Subcutaneous abdominal adipose tissue (tissue), 5 donors: Measurements from ENCODE around the gene TCF12.

Experiments used
- H3K27ac ChIP-seq: one replicate; pipeline ENCODE4 v1.7.0; 2013; ENCODE audit warnings: low read depth, mild to moderate bottlenecking, inconsistent platforms, low read length, moderate library complexity
- H3K27me3 ChIP-seq, 5 donors: one replicate each; pipeline ENCODE4 v1.7.0; 2013; ENCODE audit warnings: low read length in 5 of 5, inconsistent platforms in 1 of 5; ENCODE audit not compliant: control insufficient read depth in 5 of 5, insufficient read depth in 4 of 5
- H3K36me3 ChIP-seq, 5 donors: one replicate each; pipeline ENCODE4 v1.7.0; 2013; ENCODE audit warnings: low read length in 5 of 5; ENCODE audit not compliant: control insufficient read depth in 5 of 5, insufficient read depth in 5 of 5
- H3K4me1 ChIP-seq, 5 donors: one replicate each; pipeline ENCODE4 v1.7.0; 2013; ENCODE audit warnings: low read length in 5 of 5, mild to moderate bottlenecking in 3 of 5, moderate library complexity in 1 of 5; ENCODE audit not compliant: control insufficient read depth in 5 of 5, insufficient read depth in 5 of 5
- H3K4me3 ChIP-seq, 5 donors: one replicate each; pipeline ENCODE4 v1.7.0; 2013; ENCODE audit warnings: low read length in 5 of 5, low read depth in 1 of 5
- H3K9ac ChIP-seq, 5 donors: one replicate each; pipeline ENCODE4 v1.7.0; 2013; ENCODE audit warnings: low read length in 5 of 5, mild to moderate bottlenecking in 4 of 5, moderate library complexity in 3 of 5
- H3K9me3 ChIP-seq, 5 donors: one replicate each; pipeline ENCODE4 v1.7.0; 2013; ENCODE audit warnings: low read length in 5 of 5; ENCODE audit not compliant: control insufficient read depth in 5 of 5
- donor health status: healthy.
- donor health status: healthy.
- donor health status: healthy.
- donor health status: healthy.
- donor health status: healthy.

The TCF12 gene

GRCh38 chr15:57218826-57219576 lies 300.6 kb downstream of the TCF12 start:
- no peaks in the 10 kb centered on the region for H3K9me3 ChIP-seq
- H3K27ac ChIP-seq = no peak overlapping the region
- no peaks in the 10 kb centered on the region for H3K36me3 ChIP-seq
- peak overlapping the region in 1 of 5 donors; percentile 27 for H3K9ac ChIP-seq
- H3K4me3 ChIP-seq = peak overlapping the region in 3 of 5 donors; percentile 39 to 57 (median 42)
- H3K27me3 ChIP-seq = no peaks in the 10 kb centered on the region
- H3K4me1 ChIP-seq = peaks cover 3 to 51% (median 28%) of the 10 kb centered on the region in 5 donors

GRCh38 chr15:57220205-57220604 lies 301.8 kb downstream of the TCF12 start:
- no peaks in the 10 kb centered on the region for H3K36me3 ChIP-seq
- no peak overlapping the region for H3K27ac ChIP-seq
- no peaks in the 10 kb centered on the region for H3K9me3 ChIP-seq
- no peaks in the 10 kb centered on the region for H3K27me3 ChIP-seq
- H3K4me1 ChIP-seq = peaks cover 3 to 46% (median 27%) of the 10 kb centered on the region in 5 donors
- no peak overlapping the region for H3K9ac ChIP-seq
- peak overlapping the region in 1 of 5 donors; percentile 22 for H3K4me3 ChIP-seq

DNA sequence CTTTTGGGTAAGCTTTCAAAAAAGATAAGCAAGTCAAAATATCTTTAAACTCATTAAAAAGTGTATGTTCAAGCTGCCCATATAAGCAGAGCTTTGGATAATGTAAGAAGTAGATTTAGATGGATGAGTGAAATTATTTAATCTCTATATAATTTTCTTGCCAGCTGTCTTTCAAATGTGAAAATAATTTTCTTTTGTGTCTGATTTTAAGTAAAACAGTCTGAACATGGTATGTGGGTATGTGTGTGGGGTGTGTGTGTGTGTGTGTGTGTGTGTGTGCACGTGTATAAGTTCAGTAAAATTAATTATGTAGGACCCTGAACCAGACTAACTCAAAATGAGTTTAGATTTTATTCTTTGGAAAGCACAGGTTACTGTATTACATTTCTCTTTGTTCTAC lies 302.7 kb downstream of the TCF12 start:
- Histone ChIP-seq H3K9ac (no peak overlapping the region), H3K4me1 (peaks cover 3 to 37% (median 23%) of the 10 kb centered on the region in 5 donors), H3K9me3 (no peaks in the 10 kb centered on the region), H3K4me3 (no peak overlapping the region), H3K27ac (no peak overlapping the region), H3K27me3 (no peaks in the 10 kb centered on the region), H3K36me3 (no peaks in the 10 kb centered on the region)

DNA sequence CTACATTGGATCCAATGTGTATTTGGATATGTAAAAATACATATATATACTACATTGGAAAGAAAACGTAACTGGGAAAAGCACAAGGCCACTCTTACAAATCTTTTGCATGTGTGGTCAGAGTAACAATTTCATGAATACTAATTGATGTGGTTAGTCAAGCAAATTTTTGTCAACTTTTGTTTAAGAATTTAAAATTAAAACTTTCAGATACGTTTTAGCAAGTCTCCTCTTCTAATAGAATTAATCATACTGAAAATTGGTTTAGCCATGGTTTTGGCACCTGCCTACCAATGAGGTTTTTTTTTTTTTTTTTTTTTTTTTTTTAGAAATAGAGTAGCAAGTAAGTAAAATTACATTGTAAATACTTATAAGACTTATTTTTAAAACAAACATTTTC lies 304.9 kb downstream of the TCF12 start:
- no peak overlapping the region for H3K4me3 ChIP-seq
- H3K4me1 ChIP-seq = peaks cover 3 to 26% (median 15%) of the 10 kb centered on the region in 5 donors
- no peaks in the 10 kb centered on the region for H3K36me3 ChIP-seq
- H3K9ac ChIP-seq = no peak overlapping the region
- H3K9me3 ChIP-seq = no peaks in the 10 kb centered on the region
- no peak overlapping the region for H3K27ac ChIP-seq
- H3K27me3 ChIP-seq = no peaks in the 10 kb centered on the region

GRCh38 chr15:57223887-57224286 lies 305.4 kb downstream of the TCF12 start:
- no peaks in the 10 kb centered on the region for H3K27me3 ChIP-seq
- H3K4me3 ChIP-seq = no peak overlapping the region
- no peaks in the 10 kb centered on the region for H3K36me3 ChIP-seq
- no peak overlapping the region for H3K9ac ChIP-seq
- no peak overlapping the region for H3K27ac ChIP-seq
- H3K4me1 ChIP-seq = peaks cover 3 to 28% (median 12%) of the 10 kb centered on the region in 5 donors
- no peaks in the 10 kb centered on the region for H3K9me3 ChIP-seq

DNA sequence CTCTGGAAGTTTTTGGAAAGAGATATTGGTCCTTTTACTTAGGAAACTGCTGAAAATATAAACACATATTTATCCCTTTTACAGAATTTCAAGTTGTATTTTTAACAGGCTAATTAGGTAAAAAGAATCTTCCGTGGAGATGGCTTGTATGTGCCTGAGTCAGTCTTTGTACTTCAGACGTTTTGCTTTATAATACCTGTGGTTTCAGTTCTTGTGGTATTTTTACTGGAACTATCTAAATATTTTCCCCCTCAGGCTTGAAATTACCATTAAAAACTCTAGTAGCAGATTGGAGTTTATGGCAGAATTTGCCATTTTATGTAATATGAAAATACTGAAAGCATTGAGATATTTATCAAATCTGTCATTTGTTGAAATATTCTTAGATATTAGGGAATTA lies 306.2 kb downstream of the TCF12 start:
- no peaks in the 10 kb centered on the region for H3K36me3 ChIP-seq
- H3K4me1 ChIP-seq = peaks cover 0 to 22% (median 7%) of the 10 kb centered on the region in 5 donors
- no peak overlapping the region for H3K9ac ChIP-seq
- H3K27me3 ChIP-seq = no peaks in the 10 kb centered on the region
- no peak overlapping the region for H3K27ac ChIP-seq
- no peaks in the 10 kb centered on the region for H3K9me3 ChIP-seq
- no peak overlapping the region for H3K4me3 ChIP-seq

- H3K36me3 ChIP-seq = peaks cover 0 to 1% (median under 1%) of the 10 kb centered on the region in 5 donors
Measured at GRCh38 chr15:57227166-57227565, 308.7 kb downstream of the TCF12 start.

GRCh38 chr15:57227899-57228298 lies 309.5 kb downstream of the TCF12 start:
- no peaks in the 10 kb centered on the region for H3K9me3 ChIP-seq
- no peak overlapping the region for H3K9ac ChIP-seq
- peaks cover 4 to 7% (median 6%) of the 10 kb centered on the region in 5 donors for H3K36me3 ChIP-seq
- no peak overlapping the region for H3K4me3 ChIP-seq
- H3K27ac ChIP-seq = no peak overlapping the region
- H3K4me1 ChIP-seq = peaks cover 0 to 12% (median 7%) of the 10 kb centered on the region in 5 donors
- H3K27me3 ChIP-seq = no peaks in the 10 kb centered on the region

More at GRCh38 chr15:57227166-57227565, 308.7 kb downstream of the TCF12 start:
- peaks cover 0 to 12% (median 7%) of the 10 kb centered on the region in 5 donors for H3K4me1 ChIP-seq
- H3K9ac ChIP-seq = no peak overlapping the region
- H3K9me3 ChIP-seq = no peaks in the 10 kb centered on the region
- H3K27me3 ChIP-seq = no peaks in the 10 kb centered on the region
- no peak overlapping the region for H3K27ac ChIP-seq
- H3K4me3 ChIP-seq = no peak overlapping the region

DNA sequence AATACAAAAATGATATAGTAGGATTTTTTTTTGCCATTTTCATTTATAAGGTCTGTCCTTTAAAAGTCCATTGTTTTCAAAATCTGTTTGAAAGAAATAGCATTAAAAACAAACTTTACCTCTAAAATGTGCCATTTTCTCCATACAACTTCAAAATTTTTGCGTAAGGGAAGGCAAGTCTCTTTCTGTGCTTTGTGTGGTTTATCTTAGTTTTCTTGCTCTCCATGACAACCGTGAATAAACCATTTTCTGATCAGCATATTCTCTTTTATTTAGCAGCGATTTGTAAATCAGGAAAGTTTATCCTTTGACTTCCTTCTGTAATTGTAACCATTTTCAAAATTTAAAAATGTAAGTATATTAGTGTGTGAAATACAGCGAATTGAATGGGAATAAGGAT lies 310.0 kb downstream of the TCF12 start:
- peaks cover 0 to 12% (median 7%) of the 10 kb centered on the region in 5 donors for H3K4me1 ChIP-seq
- peaks cover 4 to 11% (median 9%) of the 10 kb centered on the region in 5 donors for H3K36me3 ChIP-seq
- H3K27ac ChIP-seq = no peak overlapping the region
- no peaks in the 10 kb centered on the region for H3K9me3 ChIP-seq
- H3K27me3 ChIP-seq = no peaks in the 10 kb centered on the region
- no peak overlapping the region for H3K9ac ChIP-seq
- no peak overlapping the region for H3K4me3 ChIP-seq

- Histone ChIP-seq H3K36me3 (peaks cover 8 to 17% (median 16%) of the 10 kb centered on the region in 5 donors), H3K9me3 (no peaks in the 10 kb centered on the region), H3K4me1 (peaks cover 0 to 12% (median 7%) of the 10 kb centered on the region in 5 donors), H3K27ac (no peak overlapping the region), H3K4me3 (no peak overlapping the region), H3K27me3 (no peaks in the 10 kb centered on the region), H3K9ac (no peak overlapping the region)
Measured at GRCh38 chr15:57229051-57229450, 310.6 kb downstream of the TCF12 start.
